Measurements from ENCODE around the gene CGNL1.

The CGNL1 gene

GRCh38 chr15:57481038-57481705 lies 104.9 kb downstream of the CGNL1 start:
- DNase-seq, result no peak
- intact Hi-C loops (cut with DNase I), result no loop called here

- no peak for DNase-seq
- intact Hi-C loops (cut with DNase I), result no loop called here
These were observed 109.6 kb downstream of the CGNL1 start for GRCh38 chr15:57485869-57486268.

- no peak for DNase-seq
- intact Hi-C loops (cut with DNase I), result no loop called here
These were observed 110.5 kb downstream of the CGNL1 start for GRCh38 chr15:57486833-57487232.

- no peak for DNase-seq
- intact Hi-C loops (cut with DNase I), result no loop called here
These were observed 112.8 kb downstream of the CGNL1 start for GRCh38 chr15:57489122-57489521.

- DNase-seq, result no peak
- intact Hi-C loops (cut with DNase I), result no loop called here
These were observed 117.0 kb downstream of the CGNL1 start for GRCh38 chr15:57493351-57493750.

- intact Hi-C loops (cut with DNase I), result no loop called here
- DNase-seq, result no peak
These were observed 118.3 kb downstream of the CGNL1 start for GRCh38 chr15:57494581-57494980.

GRCh38 chr15:57495041-57495440 lies 118.7 kb downstream of the CGNL1 start:
- no peak for DNase-seq
- intact Hi-C loops (cut with DNase I), result no loop called here

GRCh38 chr15:57495554-57496165 lies 119.4 kb downstream of the CGNL1 start:
- intact Hi-C loops (cut with DNase I), result no loop called here
- DNase-seq, result no peak

- intact Hi-C loops (cut with DNase I), result no loop called here
- DNase-seq, result no peak
These were observed 120.3 kb downstream of the CGNL1 start for GRCh38 chr15:57496594-57496945.

GRCh38 chr15:57496946-57497869 lies 120.9 kb downstream of the CGNL1 start:
- DNase-seq, result no peak
- intact Hi-C loops (cut with DNase I), result no loop called here

- intact Hi-C loops (cut with DNase I), result no loop called here
These were observed 124.0 kb downstream of the CGNL1 start for GRCh38 chr15:57500256-57500655.

GRCh38 chr15:57500979-57501576 lies 124.8 kb downstream of the CGNL1 start:
- no peak for DNase-seq
- intact Hi-C loops (cut with DNase I), result no loop called here

More at GRCh38 chr15:57500256-57500655, 124.0 kb downstream of the CGNL1 start:
- DNase-seq, result no peak

GRCh38 chr15:57502116-57502515 lies 125.8 kb downstream of the CGNL1 start:
- DNase-seq, result no peak
- intact Hi-C loops (cut with DNase I), result no loop called here

GRCh38 chr15:57503051-57503702 lies 126.9 kb downstream of the CGNL1 start:
- DNase-seq, result no peak
- intact Hi-C loops (cut with DNase I), result no loop called here

GRCh38 chr15:57503911-57504598 lies 127.8 kb downstream of the CGNL1 start:
- intact Hi-C loops (cut with DNase I), result no loop called here
- no peak for DNase-seq

GRCh38 chr15:57504599-57504940 lies 128.3 kb downstream of the CGNL1 start:
- DNase-seq, result no peak
- intact Hi-C loops (cut with DNase I), result no loop called here

- intact Hi-C loops (cut with DNase I), result no loop called here
- no peak for DNase-seq
These were observed 128.9 kb downstream of the CGNL1 start for GRCh38 chr15:57505056-57505715.

- intact Hi-C loops (cut with DNase I), result no loop called here
- DNase-seq, result peak in 1 of 10 donors; percentile 70
These were observed 129.7 kb downstream of the CGNL1 start for GRCh38 chr15:57505949-57506391.

- intact Hi-C loops (cut with DNase I), result no loop called here
- no peak for DNase-seq
These were observed 130.1 kb downstream of the CGNL1 start for GRCh38 chr15:57506422-57506821.
